ENCODE results near the gene ARHGAP24.

DNA sequence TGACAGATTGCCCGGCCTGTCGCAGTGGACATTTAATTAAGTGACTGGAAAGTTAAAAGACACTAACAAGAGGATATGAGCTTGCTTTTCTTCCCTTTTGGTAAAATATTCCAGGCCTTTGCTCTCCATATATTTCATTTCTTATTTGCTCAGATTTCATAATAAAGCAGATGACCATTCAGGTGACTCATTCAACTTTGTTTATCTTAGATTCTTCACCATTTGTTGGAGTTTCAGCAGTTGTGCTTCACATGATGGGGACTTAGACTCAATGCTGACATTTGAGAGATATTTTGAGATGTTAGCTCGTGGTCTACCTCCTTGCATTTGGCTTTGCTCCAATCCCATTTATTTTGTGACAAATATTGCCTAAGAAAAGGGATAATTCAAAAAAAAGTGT is 312.2 kb downstream of the ARHGAP24 start:
- TF ChIP-seq CTCF (IDR thresholded peaks at IDR 0.05 in 2 of 3, conservative IDR thresholded peaks at IDR 0.05 in 1 of 3; ENCODE audit: borderline replicate concordance in 1 of 3, insufficient read depth in 1 of 3, low read depth in 2 of 3, low read length in 2 of 3), result no peak
- TF ChIP-seq SIN3A (IDR thresholded peaks at IDR 0.05; ENCODE audit: low read depth), result no peak
